RWPE1 (cell line): ENCODE results near the gene TSPO2.
A peak's percentile ranks its signal among the peaks of the same experiment; 100 is the strongest.

Experiments
- CTCF ChIA-PET: fragments of 350-600 bp; sonication (Branson Sonifier 250); formaldehyde crosslinking; extraction: SDS; loops from one replicate; lab custom pipeline; 2021; lab: Yijun Ruan, JAX
- POLR2A ChIA-PET: fragments of 400-600 bp; formaldehyde crosslinking; extraction: SDS; loops from one replicate; lab custom pipeline; 2020; ENCODE audit warnings: antibody characterized with exemption; ENCODE audit not compliant: low non-redundant PET; lab: Yijun Ruan, JAX
- DNase-seq: peaks from one replicate; pipeline ENCODE4 v3.0.0; 2012; ENCODE audit warnings: low spot score
- H3K27ac ChIP-seq: fragments of 450-650 bp; 2 replicates; pipeline ENCODE4 v1.5.1; 2017
- CTCF ChIP-seq: fragments of 450-650 bp; conservative IDR thresholded peaks from 2 replicates; pipeline ENCODE4 v1.5.1; 2017; ENCODE audit warnings: low read depth, mild to moderate bottlenecking

The TSPO2 gene

GRCh38 chr6:41062056-41062455 lies 19.8 kb downstream of the TSPO2 start:
- DNase-seq: no peak
- POLR2A ChIA-PET: no interaction called here
- no peak for TF ChIP-seq CTCF
- no peak overlapping the region for H3K27ac ChIP-seq
- CTCF ChIA-PET: no interaction called here

- TF ChIP-seq CTCF: no peak
- ChIA-PET CTCF (no interaction called here), POLR2A (no interaction called here)
Measured at GRCh38 chr6:41063884-41064285, 21.6 kb downstream of the TSPO2 start.

GRCh38 chr6:41064841-41065240 lies 22.6 kb downstream of the TSPO2 start:
- no peak for DNase-seq
- CTCF ChIA-PET: no interaction called here
- H3K27ac ChIP-seq: no peak overlapping the region
- POLR2A ChIA-PET: no interaction called here
- TF ChIP-seq CTCF: no peak

More at GRCh38 chr6:41063884-41064285, 21.6 kb downstream of the TSPO2 start:
- DNase-seq: no peak
- no peak overlapping the region for H3K27ac ChIP-seq

- ChIA-PET POLR2A (no interaction called here), CTCF (interaction anchor here (0.6 kb wide), 1 partner anchor 561 kb away, joined by 3 read pairs; no protein-coding TSS in a partner anchor)
- no peak overlapping the region for H3K27ac ChIP-seq
- TF ChIP-seq CTCF: no peak
- no peak for DNase-seq
Measured at GRCh38 chr6:41065550-41066026, 23.3 kb downstream of the TSPO2 start.

- TF ChIP-seq CTCF: peak; percentile 82
- POLR2A ChIA-PET: no interaction called here
Measured at GRCh38 chr6:41066867-41067304, 24.6 kb downstream of the TSPO2 start.

GRCh38 chr6:41071501-41071922 lies 29.2 kb downstream of the TSPO2 start:
- no peak for DNase-seq
- CTCF ChIA-PET: no interaction called here
- TF ChIP-seq CTCF: no peak
- POLR2A ChIA-PET: no interaction called here
- peak overlapping the region; percentile 100 for H3K27ac ChIP-seq

More at GRCh38 chr6:41066867-41067304, 24.6 kb downstream of the TSPO2 start:
- CTCF ChIA-PET: interaction anchor here (0.9 kb wide), 1 partner anchor 354 kb away, joined by 3 read pairs; no protein-coding TSS in a partner anchor
- DNase-seq: peak; percentile 22
- no peak overlapping the region for H3K27ac ChIP-seq
